OCI-LY1 (cell line): ENCODE data around the gene BRI3BP.

Source experiments
- CTCF ChIP-seq: fragments of 200-600 bp; sonication (generic), shearing (Covaris generic); IDR thresholded peaks from 2 replicates; pipeline ENCODE4 v1.5.1; 2017; ENCODE audit warnings: mild to moderate bottlenecking, antibody characterized with exemption, low read length, moderate library complexity, mixed read lengths
- EZH2 ChIP-seq: fragments of 200-600 bp; sonication (generic), shearing (Covaris generic); IDR thresholded peaks from 2 replicates; pipeline ENCODE4 v1.8.0; 2017; ENCODE audit warnings: borderline replicate concordance, mixed run types, mild to moderate bottlenecking, antibody characterized with exemption, low read length, moderate library complexity, mixed read lengths

- TF ChIP-seq CTCF (peak; percentile 18; the same call in 1 of the 2 replicates), EZH2 (no peak)
Observed at GRCh38 chr12:124979568-124979967, 13.9 kb upstream of the BRI3BP start.
